HG03469 (cell line): ENCODE measurements around the gene ATP4B.
"Not testable (repeated sequence)": the region's sequence is repeated elsewhere in the genome, so short reads cannot be mapped to it uniquely, and the experiment has no call there.

Experiments used
- ATAC-seq: cut with Tn5 transposase; IDR thresholded peaks from one replicate; pipeline ENCODE4 v1.9.1; 2021; ENCODE audit warnings: mild to moderate bottlenecking, moderate library complexity, moderate number of reproducible peaks; ENCODE audit not compliant: unreplicated experiment

The ATP4B gene

DNA sequence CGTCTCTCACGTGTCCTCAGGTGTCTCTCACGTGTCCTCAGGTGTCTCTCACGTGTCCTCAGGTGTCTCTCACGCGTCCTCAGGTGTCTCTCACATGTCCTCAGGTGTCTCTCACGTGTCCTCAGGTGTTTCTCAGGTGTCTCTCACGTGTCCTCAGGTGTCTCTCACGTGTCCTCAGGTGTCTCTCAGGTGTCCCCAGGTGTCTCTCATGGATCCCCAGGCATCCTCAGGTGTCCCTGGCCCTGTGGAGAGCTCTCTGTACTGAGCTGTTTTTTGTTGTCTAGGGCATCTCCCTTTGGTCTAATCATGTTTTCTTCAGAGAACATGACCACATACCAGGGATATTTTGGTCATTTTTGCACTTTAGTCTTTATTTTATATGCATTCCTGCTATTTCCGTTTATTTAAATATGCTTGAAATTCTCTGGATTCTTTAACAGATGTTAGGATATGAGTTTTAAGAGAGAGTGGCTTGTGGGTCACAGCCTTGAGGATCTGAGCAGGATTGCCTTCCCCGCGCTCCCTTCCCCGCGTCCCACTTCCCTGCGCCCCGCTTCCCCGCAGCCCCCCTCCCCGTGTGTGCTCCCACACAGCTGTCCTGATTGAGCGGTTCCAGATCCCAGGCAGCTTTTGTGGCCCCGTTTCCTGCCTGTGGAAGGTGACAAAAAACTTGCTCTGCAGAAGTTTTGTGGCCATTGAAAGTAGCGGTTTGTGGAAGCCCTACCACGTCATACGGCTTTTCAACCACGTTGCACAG is 31.9 kb downstream of the ATP4B start:
- ATAC-seq, result no peak

DNA sequence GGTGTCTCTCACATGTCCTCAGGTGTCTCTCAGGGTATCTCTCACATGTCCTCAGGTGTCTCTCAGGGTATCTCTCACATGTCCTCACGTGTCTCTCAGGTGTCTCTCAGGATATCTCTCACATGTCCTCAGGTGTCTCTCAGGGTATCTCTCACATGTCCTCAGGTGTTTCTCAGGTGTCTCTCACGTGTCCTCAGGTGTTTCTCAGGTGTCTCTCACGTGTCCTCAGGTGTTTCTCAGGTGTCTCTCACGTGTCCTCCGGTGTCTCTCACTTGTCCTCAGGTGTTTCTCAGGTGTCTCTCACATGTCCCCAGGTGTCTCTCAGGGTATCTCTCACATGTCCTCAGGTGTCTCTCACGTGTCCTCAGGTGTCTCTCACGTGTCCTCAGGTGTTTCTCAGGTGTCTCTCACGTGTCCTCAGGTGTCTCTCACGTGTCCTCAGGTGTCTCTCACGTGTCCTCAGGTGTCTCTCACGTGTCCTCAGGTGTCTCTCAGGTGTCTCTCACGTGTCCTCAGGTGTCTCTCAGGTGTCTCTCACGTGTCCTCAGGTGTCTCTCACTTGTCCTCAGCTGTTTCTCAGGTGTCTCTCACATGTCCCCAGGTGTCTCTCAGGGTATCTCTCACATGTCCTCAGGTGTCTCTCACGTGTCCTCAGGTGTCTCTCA is 33.2 kb downstream of the ATP4B start:
- ATAC-seq, result not testable (repeated sequence)

DNA sequence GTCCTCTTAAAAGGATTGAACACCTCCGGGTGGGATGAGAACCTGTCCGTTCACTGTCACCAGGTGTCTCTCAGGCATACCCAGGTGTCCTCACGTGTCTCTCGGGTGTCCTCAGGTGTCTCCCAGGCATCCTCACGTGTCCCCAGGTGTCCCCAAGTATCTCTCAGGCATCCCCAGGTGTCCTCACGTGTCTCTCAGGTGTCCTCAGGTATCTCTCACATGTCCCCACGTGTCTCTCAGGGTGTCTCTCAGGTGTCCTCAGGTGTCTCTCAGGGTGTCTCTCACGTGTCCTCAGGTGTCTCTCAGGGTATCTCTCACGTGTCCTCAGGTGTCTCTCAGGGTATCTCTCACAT is 33.8 kb downstream of the ATP4B start:
- no peak for ATAC-seq

DNA sequence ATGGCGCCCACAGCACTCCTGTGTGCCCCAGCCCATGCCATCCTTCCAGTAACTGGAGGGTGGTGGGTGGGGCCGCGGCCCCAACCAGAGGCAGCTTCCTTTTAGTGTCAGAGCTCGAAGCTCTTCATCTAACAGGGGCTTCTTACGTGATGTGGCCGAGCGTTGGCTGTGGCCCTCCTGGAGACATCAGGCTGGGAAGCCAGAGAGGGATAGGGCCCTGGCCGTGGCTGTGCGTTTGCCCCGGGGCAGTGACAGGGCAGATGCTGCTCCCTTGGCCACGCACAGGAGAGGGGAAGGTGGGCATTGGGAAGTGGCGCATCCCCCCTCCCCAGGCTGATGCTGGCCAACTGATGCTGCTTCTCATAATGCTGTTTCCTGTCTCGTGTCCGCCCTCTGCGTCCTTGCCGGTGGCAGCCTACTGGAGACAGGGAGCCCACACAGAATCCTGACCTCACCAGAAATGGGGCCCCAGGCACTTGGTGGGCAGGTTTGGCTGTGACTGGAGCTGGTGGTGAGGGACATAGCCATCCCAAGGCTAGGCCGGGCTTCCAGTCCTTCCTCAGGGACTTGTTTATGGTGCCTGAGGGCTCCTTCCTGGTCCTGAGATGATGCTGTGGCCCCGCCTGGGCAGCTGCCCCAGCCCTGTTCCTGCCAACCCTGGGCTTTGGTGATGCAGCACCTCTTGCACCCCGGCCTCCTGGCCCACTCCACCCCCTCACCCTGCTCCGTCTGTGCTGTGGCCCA is 34.3 kb downstream of the ATP4B start:
- no peak for ATAC-seq

DNA sequence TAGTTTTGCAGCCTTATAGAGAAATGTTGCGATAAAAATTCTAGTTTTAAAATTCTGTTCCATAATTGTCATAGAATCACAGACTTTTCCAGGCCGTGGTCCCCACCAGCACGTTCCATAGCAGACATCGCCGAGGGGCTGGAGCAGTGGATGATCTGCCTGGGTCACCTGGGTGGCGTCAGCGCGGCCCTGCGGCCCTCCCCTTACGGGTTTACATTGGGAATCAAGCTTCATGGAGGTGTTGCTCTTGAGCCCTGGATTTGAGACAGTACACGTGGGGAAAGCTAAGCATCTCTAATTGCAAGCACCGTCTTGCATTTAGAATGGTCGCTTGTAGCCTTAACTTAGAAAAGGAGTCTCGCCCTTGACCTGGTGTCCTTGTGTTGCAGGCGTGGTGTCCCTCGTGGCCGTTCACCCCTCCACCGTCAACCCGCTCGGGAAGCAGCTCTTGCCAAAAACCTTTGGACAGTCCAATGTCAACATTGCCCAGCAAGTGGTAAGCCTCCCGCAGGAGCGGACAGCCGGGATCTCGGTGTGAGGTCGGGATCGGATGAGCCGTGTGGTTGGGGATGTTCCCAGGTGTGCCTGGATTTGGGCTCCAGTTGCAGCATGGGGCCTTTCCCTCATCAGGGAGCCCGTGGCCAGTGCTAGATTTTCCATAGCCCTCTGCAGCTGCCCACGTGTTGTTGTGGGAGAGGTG is 35.1 kb downstream of the ATP4B start:
- ATAC-seq, result no peak

DNA sequence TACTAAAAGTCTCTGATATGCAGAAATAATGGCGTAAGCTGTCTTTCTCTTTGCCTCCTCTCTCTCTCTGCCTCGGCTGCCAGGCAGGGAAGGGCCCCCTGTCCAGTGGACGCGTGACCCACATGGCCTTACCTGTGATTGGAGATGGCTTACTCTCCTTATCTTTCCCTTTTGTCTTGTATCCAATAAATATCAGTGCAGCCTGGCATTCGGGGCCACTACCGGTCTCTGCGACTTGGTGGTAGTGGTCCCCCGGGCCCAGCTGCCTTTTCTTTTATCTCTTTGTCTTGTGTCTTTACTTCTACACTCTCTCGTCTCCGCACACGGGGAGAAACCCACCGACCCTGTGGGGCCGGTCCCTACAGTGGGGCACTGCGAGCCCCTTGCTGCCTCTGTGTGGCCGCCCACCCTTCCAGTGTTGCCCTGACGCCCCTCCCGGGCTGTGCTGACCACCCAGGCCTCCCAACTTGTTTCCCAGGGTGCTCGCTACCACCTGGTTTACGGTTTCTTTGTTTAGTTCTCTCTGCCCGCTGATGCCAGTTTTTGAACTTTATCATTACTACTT is 35.9 kb downstream of the ATP4B start:
- not testable (repeated sequence) for ATAC-seq

DNA sequence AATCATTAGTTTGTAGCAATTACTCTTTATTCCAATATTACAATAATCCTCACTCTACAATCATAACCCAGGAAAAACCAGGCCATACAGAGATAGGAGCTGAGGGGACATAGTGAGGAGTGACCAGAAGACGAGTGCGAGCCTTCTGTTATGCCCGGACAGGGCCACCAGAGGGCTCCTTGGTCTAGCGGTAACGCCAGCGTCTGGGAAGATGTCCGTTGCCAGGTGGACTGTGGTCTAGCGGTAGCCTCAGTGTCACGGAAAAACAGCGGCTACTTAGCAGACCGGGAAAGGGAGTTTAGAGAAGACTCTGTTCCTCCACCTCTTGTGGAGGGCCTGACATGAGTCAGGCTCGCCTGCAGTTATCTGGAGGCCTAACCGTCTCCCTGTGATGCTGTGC is 36.5 kb downstream of the ATP4B start:
- ATAC-seq, result not testable (repeated sequence)

DNA sequence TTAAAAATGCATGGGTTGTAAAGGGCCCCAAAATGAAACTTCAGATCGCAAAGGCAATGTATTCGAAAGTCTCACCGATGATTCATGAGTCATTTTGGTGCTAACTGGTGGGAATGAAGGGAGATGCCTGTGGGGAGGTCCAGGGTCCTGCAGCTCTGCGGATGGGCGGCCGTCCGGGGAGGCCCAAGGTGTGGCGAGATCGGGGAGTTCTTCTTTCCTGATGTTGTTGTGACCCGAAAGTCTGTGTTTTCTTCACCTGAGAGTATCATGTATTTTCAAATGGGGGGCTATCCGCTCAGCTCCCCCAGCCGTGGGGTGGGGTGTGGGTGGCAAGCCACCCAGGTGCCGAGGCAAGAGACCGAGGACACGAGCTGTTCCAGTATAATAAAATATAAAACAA is 37.0 kb downstream of the ATP4B start:
- no peak for ATAC-seq

DNA sequence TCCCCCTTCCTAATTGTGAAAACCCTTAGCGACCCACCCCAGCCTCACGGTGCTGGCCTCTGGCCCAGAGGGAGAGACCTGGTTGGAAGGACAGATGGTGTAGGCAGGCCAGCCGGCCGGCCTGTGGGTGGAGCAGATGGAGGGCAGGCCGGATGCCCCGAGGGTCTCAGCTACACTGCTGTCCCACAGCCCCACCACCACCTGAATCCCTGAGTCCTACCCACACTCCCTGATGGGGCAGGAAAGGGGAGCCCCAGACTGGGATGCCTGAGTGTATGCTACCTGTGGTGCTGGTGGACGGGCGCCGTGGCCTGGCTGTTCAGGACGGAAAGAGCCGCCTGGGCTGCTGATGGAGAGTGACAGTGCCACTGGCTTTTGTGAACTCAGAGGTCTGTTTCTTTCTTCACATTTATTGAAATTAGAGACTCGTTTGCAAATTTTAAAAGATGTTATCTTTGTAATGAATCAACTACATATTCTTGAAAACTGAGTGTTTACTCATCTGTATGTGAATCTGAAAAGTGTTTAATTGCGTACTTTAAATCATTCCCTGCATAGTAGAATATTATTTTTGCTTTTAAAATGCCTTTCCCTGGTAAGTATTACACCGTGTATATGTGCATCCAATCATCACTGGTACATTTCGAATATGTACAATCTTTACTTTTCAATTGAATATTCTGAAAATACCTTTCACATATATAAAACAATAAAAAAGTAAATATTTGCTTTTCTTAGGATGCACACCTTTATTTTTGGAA is 37.8 kb downstream of the ATP4B start:
- no peak for ATAC-seq

DNA sequence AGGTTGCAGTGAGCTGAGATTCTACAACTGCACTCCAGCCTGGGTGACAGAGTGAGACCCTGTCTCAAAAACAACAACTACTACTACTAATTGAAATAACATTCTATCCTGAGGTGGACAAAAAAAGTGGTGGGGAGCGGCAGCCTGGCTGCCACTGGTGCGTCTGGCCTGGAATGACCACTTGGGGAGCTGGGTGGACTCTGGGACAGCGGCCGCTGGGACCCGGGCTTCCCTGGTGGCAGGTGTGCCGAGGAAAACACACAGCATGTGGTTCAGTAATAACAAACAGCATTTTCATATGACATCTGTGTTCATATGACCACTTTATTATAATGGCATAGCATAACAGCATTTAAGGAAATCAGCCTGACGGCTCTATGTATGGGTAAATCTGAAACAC is 39.5 kb downstream of the ATP4B start:
- ATAC-seq, result no peak

DNA sequence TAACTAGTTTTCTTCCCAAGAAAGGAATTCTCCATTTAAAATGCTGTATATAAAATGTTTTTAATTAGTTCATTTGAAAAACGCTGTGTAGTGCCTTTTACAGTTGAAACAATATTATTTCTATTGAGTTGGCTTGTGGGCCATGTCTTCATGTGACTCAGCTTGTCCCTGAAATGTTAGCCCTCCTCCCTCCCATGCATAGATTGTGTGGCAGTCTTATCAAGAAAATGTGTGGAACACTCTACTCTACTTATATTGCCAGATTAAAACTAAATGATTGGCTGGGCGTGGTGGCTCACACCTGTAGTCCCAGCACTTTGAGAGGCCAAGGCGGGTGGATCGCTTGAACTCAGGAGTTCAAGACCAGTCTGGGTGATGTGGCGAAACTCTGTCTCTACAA is 40.0 kb downstream of the ATP4B start:
- ATAC-seq, result no peak

DNA sequence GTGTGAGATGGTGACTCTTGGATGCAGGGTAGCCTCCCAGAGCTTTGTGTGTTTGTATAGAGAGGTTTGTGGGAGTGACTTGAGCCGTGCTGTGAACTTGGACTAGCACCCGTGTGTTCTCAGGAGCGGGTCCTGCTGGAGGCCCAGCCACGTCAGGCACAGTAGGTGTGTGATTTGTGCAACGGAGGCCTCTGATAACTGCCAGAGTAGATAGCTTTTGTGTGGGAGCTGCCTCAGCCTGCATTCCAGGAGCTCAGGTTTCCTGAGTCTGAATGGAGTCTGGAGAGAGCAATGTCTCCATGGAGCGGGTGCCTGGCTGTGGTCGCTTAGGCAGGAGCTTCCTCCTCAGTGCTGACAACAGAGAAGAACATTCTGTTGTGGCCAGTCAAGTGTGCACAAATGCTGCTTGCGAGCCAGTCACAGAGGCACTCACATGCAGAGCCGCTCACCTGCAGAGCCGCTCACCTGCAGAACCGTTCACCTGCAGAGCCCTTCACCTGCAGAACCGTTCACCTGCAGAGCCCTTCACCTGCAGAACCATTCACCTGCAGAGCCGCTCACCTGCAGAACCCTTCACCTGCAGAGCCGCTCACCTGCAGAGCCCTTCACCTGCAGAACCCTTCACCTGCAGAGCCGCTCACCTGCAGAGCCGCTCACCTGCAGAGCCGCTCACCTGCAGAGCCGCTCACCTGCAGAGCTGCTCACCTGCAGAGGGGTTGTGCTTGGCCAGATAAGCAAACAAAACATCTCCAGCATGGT is 40.8 kb downstream of the ATP4B start:
- no peak for ATAC-seq

DNA sequence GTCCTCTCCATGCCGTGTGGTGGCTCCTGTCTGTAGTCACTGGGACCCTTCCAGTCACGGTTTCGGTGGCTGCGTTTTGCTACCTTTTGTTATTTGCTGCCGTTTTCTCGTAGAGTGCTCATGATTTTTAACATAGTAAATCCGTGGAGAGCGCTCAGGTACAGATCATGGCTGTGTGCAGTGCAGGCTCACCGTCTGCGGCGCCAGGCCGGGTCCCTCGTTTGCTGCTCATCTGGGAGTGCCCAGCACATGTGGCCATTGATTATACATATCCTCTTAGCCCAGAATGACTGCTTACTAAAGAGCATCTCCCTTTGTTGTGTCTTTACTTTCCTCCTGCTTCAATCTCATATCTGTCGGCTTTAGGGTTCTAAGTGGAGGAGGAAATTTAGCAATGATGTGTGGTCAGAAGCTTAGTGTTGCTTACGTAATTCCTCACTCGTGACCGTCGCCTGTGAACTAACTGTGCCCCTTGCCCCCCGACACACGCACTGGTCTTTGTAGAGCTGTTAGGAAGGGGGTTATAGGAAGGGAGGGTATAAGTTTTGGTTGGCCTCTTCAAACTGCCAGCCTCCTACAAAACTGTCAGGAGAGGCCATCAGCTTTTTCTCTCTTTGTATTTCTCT is 41.6 kb downstream of the ATP4B start:
- no peak for ATAC-seq

DNA sequence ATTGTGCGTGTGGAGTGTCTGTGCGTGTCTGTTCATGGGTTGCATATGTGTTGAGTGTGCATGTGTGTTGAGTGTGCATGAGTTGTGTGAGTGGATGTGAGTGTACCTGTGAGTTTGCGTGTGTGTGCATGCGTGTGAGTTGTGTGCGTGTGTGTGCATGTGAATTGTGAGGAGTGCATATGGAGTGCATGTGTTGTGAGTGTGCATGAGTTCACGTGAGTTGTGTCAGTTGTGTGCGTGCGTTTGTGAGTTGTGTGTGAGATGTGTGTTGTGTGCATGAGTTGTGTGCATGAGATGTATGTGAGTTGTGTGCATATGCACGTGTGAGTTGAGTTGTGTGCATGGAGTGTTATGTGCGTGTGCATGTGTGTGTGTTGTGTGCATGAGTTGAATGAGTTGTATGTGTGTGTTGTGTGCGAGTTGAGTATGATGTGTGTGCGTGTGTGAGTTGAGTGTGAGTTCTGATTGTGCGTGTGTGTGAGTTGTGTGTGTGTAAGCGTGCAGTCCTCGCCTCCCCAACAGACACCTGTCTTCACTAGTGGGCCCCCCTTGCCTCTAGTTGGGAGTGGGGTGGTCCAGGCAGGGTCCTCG is 44.1 kb downstream of the ATP4B start:
- ATAC-seq, result no peak

DNA sequence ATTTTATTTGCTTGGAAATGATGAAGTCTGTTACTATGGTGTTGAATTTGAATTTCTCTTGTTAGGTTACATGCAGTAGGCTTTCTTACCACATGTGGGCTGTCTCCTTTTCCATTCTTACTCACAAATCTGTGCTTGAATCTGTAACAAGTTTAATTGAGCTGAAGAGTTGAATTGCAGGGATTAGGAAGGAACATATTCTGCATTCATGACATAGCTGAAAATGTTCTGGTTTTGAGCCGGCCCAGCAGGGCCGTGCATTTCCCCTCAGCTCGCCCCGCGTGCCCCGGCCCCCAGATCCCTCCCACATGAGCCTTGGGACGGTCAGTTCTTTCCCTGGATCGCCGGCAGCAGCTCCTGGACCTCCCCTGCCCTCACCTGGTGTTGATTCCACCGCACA is 45.4 kb downstream of the ATP4B start:
- ATAC-seq, result no peak

DNA sequence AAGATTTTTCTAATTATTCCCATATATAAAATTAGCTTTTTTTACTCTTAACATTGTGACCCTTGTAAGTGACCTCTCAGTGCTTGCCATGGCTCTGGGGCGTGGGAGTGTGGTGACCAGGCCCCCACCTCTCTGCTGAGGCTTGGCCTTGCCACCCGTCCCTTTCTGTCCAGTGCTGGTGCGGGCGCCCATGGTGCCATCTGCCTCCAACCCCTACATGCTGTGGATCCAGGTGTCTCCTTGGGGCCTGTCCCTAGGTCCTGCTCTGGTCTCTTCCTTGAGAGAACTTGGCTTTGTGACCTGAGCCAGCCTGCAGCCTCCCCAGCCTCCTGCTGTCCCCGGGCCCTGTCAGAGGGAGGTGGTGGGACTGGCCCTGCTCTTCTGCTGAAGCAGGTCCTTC is 46.0 kb downstream of the ATP4B start:
- no peak for ATAC-seq

DNA sequence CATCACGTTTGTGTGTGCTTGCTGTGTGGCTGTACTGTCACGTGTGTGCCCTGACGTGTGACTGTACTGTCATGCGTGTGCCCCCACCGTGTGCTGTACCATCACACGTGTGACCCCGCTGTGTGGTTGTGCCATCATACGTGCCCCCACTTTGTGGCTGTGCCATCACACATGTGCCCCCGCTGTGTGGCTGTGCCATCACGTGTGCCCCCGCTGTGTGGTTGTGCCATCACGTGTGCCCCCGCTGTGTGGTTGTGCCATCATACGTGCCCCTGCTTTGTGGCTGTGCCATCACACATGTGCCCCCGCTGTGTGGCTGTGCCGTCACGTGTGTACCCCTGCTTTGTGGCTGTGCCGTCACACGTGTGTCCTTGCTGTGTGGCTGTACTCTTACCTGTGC is 47.7 kb downstream of the ATP4B start:
- ATAC-seq, result no peak

DNA sequence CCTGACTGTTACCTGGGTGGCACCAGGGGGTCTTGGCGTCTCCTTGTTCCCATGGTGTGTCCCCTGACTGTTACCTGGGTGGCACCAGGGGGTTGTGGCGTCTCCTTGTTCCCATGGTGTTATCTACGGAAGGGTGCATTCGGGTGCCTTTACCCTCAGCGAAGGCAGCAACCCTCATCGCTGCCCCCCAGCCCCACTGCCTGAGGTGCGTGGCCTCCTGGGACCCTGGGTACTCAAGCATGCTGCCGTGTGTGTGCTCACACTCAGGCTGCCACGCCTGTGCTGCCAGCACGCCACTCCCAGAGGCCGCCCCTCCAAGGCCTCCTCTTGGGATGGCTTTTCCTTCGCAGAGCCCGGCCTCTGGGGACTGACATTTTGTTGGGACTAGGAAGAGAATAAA is 48.4 kb downstream of the ATP4B start:
- ATAC-seq, result no peak
